Activated B cell treated with CpG ODN at 0.5 μM for 24 hours (primary cell): ENCODE data around the gene TMPRSS4. TPM values are rescaled to one million over a fixed set of nuclear protein-coding genes. Genes with fewer than 3 reads are reported as not detected.

Experiments used
- ATAC-seq: fragments of 200-7000 bp; cut with Tn5 transposase; one replicate; pipeline ENCODE4 v1.10.0; 2021; ENCODE audit warnings: low read depth, mild to moderate bottlenecking, moderate library complexity
- CTCF ChIA-PET: fragments of 350-600 bp; sonication (Branson Sonifier 250); formaldehyde crosslinking; loops from one replicate; lab custom pipeline; 2021; ENCODE audit warnings: antibody characterized with exemption; lab: Charles Lee
- POLR2A ChIA-PET: fragments of 350-600 bp; sonication (Branson Sonifier 250); formaldehyde crosslinking; loops from one replicate; lab custom pipeline; 2021; ENCODE audit warnings: antibody characterized with exemption; lab: Charles Lee
- DNase-seq: peaks from one replicate; pipeline ENCODE4 v3.0.0; 2022
- H3K27ac Mint-ChIP-seq: one replicate; pipeline ENCODE4 v1.8.0; 2020; ENCODE audit warnings: mixed read lengths
- H3K27me3 Mint-ChIP-seq: one replicate; pipeline ENCODE4 v1.8.0; 2021; ENCODE audit warnings: mixed read lengths
- H3K36me3 Mint-ChIP-seq: one replicate; pipeline ENCODE4 v1.8.0; 2021; ENCODE audit warnings: low read depth, mixed read lengths
- H3K4me1 Mint-ChIP-seq: one replicate; pipeline ENCODE4 v1.8.0; 2021; ENCODE audit warnings: mixed read lengths
- H3K4me3 Mint-ChIP-seq: one replicate; pipeline ENCODE4 v1.8.0; 2020; ENCODE audit warnings: mild to moderate bottlenecking, mixed read lengths
- H3K9me3 Mint-ChIP-seq: one replicate; pipeline ENCODE4 v1.8.0; 2020; ENCODE audit warnings: mixed read lengths
- intact Hi-C: fragments of 100-400 bp; cut with micrococcal nuclease; formaldehyde crosslinking; loops from one replicate; pipeline ENCODE4 v1.15.1; 2024
- total RNA-seq: library from RNA; stranded (reverse); gene quantifications from 2 replicates; pipeline ENCODE4 v1.2.3, GENCODE V29; 2022
- TF ChIP-seq, protein P1 (sequence below): fragments of 200-600 bp; IDR thresholded peaks from one replicate; pipeline ENCODE4 v1.8.0; 2022; ENCODE audit warnings: antibody characterized with exemption, mild to moderate bottlenecking

The TMPRSS4 gene
- total RNA-seq, 1 donor from 2014 or later = not detected

DNA sequence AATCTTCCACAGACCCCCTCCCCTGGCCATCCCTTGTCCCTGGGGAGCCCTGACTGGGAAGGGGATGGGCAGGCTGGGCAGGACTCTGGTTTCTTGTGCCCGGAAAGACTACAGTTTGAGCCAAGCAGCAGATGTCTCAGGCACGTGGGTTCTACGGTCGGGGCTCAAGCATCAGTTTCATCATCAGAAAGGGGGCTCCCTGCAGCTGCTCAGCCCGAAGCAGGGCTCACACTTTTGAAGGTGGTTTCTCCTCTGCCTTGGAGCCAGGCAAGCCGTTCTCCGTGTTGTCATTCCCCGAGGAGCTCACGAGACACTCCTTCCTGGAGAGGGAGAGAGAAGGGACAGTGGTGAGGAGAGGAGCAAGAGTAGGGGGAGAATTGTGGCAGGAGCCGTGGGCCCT, 59.9 kb downstream of the TMPRSS4 start:
- ATAC-seq (no peak), DNase-seq (no peak)
- no peak overlapping the region for H3K27ac Mint-ChIP-seq
- ChIA-PET CTCF (no interaction called here), POLR2A (no interaction called here)
- intact Hi-C loops = no loop called here
- H3K27me3 Mint-ChIP-seq = peaks cover 40% of the 10 kb centered on the region
- no peaks in the 10 kb centered on the region for H3K36me3 Mint-ChIP-seq
- TF ChIP-seq, protein P1, sequence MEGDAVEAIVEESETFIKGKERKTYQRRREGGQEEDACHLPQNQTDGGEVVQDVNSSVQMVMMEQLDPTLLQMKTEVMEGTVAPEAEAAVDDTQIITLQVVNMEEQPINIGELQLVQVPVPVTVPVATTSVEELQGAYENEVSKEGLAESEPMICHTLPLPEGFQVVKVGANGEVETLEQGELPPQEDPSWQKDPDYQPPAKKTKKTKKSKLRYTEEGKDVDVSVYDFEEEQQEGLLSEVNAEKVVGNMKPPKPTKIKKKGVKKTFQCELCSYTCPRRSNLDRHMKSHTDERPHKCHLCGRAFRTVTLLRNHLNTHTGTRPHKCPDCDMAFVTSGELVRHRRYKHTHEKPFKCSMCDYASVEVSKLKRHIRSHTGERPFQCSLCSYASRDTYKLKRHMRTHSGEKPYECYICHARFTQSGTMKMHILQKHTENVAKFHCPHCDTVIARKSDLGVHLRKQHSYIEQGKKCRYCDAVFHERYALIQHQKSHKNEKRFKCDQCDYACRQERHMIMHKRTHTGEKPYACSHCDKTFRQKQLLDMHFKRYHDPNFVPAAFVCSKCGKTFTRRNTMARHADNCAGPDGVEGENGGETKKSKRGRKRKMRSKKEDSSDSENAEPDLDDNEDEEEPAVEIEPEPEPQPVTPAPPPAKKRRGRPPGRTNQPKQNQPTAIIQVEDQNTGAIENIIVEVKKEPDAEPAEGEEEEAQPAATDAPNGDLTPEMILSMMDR = no peak
- no peak overlapping the region for H3K4me3 Mint-ChIP-seq
- H3K9me3 Mint-ChIP-seq = no peaks in the 10 kb centered on the region
- H3K4me1 Mint-ChIP-seq = no peaks in the 10 kb centered on the region

DNA sequence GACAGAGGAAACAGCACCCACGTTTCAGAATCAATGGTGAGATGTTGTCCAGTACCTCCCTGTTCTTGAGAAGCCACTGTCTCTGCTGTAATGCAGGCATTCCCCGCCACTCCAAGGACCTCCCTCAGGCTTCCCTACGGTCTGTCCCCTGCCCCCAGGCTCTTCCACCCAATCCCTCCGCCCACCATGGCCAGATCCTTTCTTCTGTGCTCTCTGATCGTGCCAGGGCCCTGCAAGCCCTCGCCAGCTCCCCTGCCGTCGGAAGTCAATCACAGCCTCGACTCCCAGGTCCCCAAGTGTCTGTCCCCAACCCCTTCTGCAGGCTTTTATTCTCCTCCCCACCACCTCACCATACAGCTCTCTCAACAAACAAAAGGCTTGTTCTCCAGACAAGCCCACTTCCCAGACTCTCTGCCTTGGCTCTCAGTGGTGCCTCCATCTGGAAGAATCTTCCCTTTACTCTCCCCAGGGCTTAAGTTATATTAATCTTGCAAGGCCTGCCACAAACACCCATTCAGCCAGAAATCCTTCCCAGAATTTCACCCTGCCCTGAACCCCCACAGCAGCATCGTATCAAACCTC, 62.1 kb downstream of the TMPRSS4 start:
- H3K4me3 Mint-ChIP-seq = no peak overlapping the region
- ChIA-PET CTCF (no interaction called here), POLR2A (no interaction called here)
- H3K4me1 Mint-ChIP-seq = no peaks in the 10 kb centered on the region
- intact Hi-C loops = no loop called here
- no peaks in the 10 kb centered on the region for H3K9me3 Mint-ChIP-seq
- H3K27me3 Mint-ChIP-seq = peaks cover 56% of the 10 kb centered on the region
- ATAC-seq (no peak), DNase-seq (no peak)
- no peaks in the 10 kb centered on the region for H3K36me3 Mint-ChIP-seq
- TF ChIP-seq, protein P1 = no peak
- no peak overlapping the region for H3K27ac Mint-ChIP-seq

DNA sequence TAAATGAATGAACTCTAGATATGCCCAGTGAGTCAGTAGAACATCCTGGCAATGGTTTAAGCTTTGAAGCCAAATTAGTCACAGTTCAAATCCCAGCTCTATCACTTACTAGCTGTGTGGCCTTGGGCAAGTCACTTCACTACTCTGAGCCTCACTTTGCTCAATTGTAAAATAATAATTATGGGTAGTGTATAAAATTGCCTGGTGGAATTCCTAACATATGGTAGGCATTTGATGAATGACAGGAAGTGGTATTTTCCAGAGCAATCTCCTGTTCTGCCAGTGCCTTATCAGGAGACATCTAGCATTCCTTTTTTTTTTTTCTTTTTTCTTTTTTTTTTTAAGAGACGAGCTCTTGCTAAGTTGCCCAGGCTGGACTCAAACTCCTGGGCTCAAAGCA, 62.7 kb downstream of the TMPRSS4 start:
- Mint-ChIP-seq H3K36me3 (no peaks in the 10 kb centered on the region), H3K27me3 (peaks cover 60% of the 10 kb centered on the region), H3K4me3 (no peak overlapping the region), H3K4me1 (no peaks in the 10 kb centered on the region), H3K9me3 (no peaks in the 10 kb centered on the region), H3K27ac (no peak overlapping the region)
- intact Hi-C loops = no loop called here
- TF ChIP-seq, protein P1 = no peak
- ATAC-seq (no peak), DNase-seq (no peak)
- ChIA-PET POLR2A (interaction anchor here (0.7 kb wide), 1 partner anchor 72 kb away, joined by 3 read pairs; no protein-coding TSS in a partner anchor), CTCF (interaction anchor here (1.2 kb wide), 1 partner anchor 32 kb away, joined by 4 read pairs; no protein-coding TSS in a partner anchor)

DNA sequence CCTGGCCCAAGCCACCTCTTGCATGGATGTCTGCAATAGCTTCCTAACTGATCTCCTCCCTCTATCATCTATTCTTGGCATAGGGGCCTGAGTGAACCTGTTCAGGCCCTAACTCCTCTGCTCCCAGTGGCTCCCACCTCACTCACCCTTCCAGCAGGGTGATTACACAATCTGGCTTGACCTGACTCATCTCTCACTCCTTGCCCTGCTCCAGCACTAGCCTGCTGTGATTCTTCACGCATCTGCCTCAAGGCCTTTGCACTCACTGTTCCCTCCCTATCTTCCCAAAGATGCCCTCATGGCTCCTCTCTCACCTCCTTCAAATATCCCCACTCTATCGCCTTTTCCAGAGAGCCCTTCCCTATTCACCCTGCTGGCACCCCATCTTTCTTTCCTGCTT, 65.2 kb downstream of the TMPRSS4 start:
- Mint-ChIP-seq H3K9me3 (no peaks in the 10 kb centered on the region), H3K4me3 (no peak overlapping the region), H3K27me3 (peaks cover 61% of the 10 kb centered on the region), H3K27ac (no peak overlapping the region), H3K4me1 (peaks cover 5% of the 10 kb centered on the region), H3K36me3 (no peaks in the 10 kb centered on the region)
- TF ChIP-seq, protein P1 = no peak
- intact Hi-C loops = no loop called here
- POLR2A ChIA-PET = no interaction called here
- CTCF ChIA-PET = interaction anchor here (5.1 kb wide), 1 partner anchor 28 kb away, joined by 46 read pairs; no protein-coding TSS in a partner anchor
- no peak for DNase-seq
- no peak for ATAC-seq

DNA sequence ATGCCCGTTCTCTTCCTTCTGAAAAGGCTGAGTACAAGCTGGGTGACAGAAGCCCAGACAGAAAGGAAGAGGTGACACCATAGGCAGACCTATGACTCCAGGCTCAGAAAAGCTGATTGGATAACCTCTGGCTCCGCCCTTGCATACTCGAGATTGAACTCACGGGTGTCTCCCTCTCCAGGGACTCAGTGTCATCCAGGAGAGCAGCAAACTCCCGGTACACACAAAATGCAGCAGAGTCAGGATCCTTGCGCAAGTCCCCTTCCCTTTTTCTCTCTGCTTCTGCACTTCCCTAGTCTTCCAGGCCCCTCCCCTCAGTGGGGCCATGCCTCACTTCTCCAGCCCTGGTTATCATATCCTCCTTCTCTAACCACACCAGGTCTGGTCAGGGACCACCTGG, 65.9 kb downstream of the TMPRSS4 start:
- intact Hi-C loops = no loop called here
- Mint-ChIP-seq H3K9me3 (no peaks in the 10 kb centered on the region), H3K36me3 (no peaks in the 10 kb centered on the region), H3K4me3 (no peak overlapping the region), H3K27me3 (peaks cover 67% of the 10 kb centered on the region), H3K4me1 (peaks cover 5% of the 10 kb centered on the region), H3K27ac (no peak overlapping the region)
- ATAC-seq (no peak), DNase-seq (no peak)
- TF ChIP-seq, protein P1 = no peak
- POLR2A ChIA-PET = no interaction called here
- CTCF ChIA-PET = interaction anchor here (1.9 to 5.1 kb wide), 2 partner anchors 13 to 28 kb away, joined by 4 to 46 read pairs; no protein-coding TSS in a partner anchor
